Thyroid gland (tissue), 4 donors: ENCODE measurements around the gene SLC25A42. TPM values are rescaled to one million over a fixed set of nuclear protein-coding genes. Genes with fewer than 3 reads are reported as not detected.
"Not testable (repeated sequence)": the region's sequence is repeated elsewhere in the genome, so short reads cannot be mapped to it uniquely, and the experiment has no call there.

Source experiments
- DNase-seq, 2 donors: peaks; one replicate each; pipeline ENCODE4 v3.0.0-alpha.2; 2019
- H3K27ac ChIP-seq, 3 donors: fragments of 200-600 bp; sonication (generic); 1 replicate in 2 of 3; 2 replicates in 1 of 3; pipeline ENCODE4 v1.5.1; 2016 to 2019; ENCODE audit warnings: mild to moderate bottlenecking in 1 of 3, moderate library complexity in 1 of 3
- H3K27me3 ChIP-seq: fragments of 200-600 bp; sonication (generic); one replicate; pipeline ENCODE4 v1.5.1; 2019
- H3K36me3 ChIP-seq, 2 donors: fragments of 200-600 bp; sonication (generic); one replicate each; pipeline ENCODE4 v1.5.1; 2016 to 2019
- H3K4me1 ChIP-seq, 2 donors: fragments of 200-600 bp; sonication (generic); one replicate each; pipeline ENCODE4 v1.5.1; 2017 to 2019
- H3K4me3 ChIP-seq, 3 donors: fragments of 200-600 bp; sonication (generic); replicated peaks in 1 of 3; 1 replicate in 2 of 3; 2 replicates in 1 of 3; pipeline ENCODE4 v1.5.1; 2016; ENCODE audit warnings: mild to moderate bottlenecking in 1 of 3
- H3K9me3 ChIP-seq: fragments of 200-600 bp; sonication (generic); one replicate; pipeline ENCODE4 v1.5.1; 2017
- CTCF ChIP-seq, 6 experiments: fragments of 200-600 bp in 3 of 6; fragments of 450-650 bp in 3 of 6; sonication (generic) in 3 of 6; IDR thresholded peaks; one replicate each; pipeline ENCODE4 v1.5.1; 2016 to 2019; ENCODE audit warnings: antibody characterized with exemption in 6 of 6, mild to moderate bottlenecking in 2 of 6, inconsistent platforms in 1 of 6, moderate library complexity in 1 of 6
- POLR2A ChIP-seq, 2 donors: fragments of 450-650 bp; IDR thresholded peaks; one replicate each; pipeline ENCODE4 v1.6.1; 2017; ENCODE audit warnings: antibody characterized with exemption in 2 of 2, mild to moderate bottlenecking in 2 of 2, moderate library complexity in 1 of 2
- WGBS, 2 donors: methylation state at CpG; one replicate each; pipeline ENCODE4 v1.1.5; 2017; 5-methylcytosine and 5-hydroxymethylcytosine counted together
- intact Hi-C: fragments of 100-400 bp; cut with DNase I; formaldehyde crosslinking; loops from one replicate; pipeline ENCODE4 v1.15.1; 2023
- total RNA-seq, 4 donors: library from RNA; depleted of rRNA; stranded (reverse); fragments of >200 nt; gene quantifications; one replicate each; pipeline ENCODE4 v1.2.3, GENCODE V29; 2016

SLC25A42 gene
- total RNA-seq, 4 donors from 2014 or later, result 28.0 to 43.9 (median 33.9) TPM

GRCh38 chr19:19106056-19106551, 42.3 kb downstream of the SLC25A42 start:
- peak; percentile 91 to 93 for DNase-seq
- no peaks in the 10 kb centered on the region for H3K27me3 ChIP-seq
- peaks cover 32 to 50% of the 10 kb centered on the region in 2 donors for H3K4me1 ChIP-seq
- H3K9me3 ChIP-seq, result no peaks in the 10 kb centered on the region
- H3K4me3 ChIP-seq, result peak overlapping the region in 1 of 3 donors; percentile 26
- intact Hi-C loops, result loop anchor here (5.0 kb wide), 1 partner anchor 49 kb away; no protein-coding TSS in a partner anchor
- TF ChIP-seq POLR2A (IDR thresholded peaks at IDR 0.05), result peak in 1 of 2 donors; percentile 43
- TF ChIP-seq CTCF (IDR thresholded peaks at IDR 0.05), result no peak
- H3K27ac ChIP-seq, result peak overlapping the region; percentile 97 to 99 (median 97)
- 9 to 44% methylated on average over 20 to 23 of the region's 25 CpGs for WGBS, 2 donors
- H3K36me3 ChIP-seq, result no peaks in the 10 kb centered on the region

- H3K9me3 ChIP-seq, H3K4me3 ChIP-seq, DNase-seq, H3K36me3 ChIP-seq, H3K27me3 ChIP-seq: not testable (repeated sequence)
- Histone ChIP-seq H3K27ac (peak overlapping the region in 1 of 3 donors; percentile 97), H3K4me1 (peaks cover 40 to 56% of the 10 kb centered on the region in 2 donors)
- intact Hi-C loops, result loop anchor here (5.0 kb wide), 1 partner anchor 50 kb away; no protein-coding TSS in a partner anchor
- WGBS, 2 donors, result 97 to 99% methylated on average over 7 of the region's 7 CpGs
Measured at GRCh38 chr19:19106938-19107337, 43.1 kb downstream of the SLC25A42 start.

GRCh38 chr19:19107654-19108053, 43.9 kb downstream of the SLC25A42 start:
- H3K4me3 ChIP-seq, result no peak overlapping the region
- intact Hi-C loops, result loop anchor here (5.0 kb wide), 1 partner anchor 50 kb away; no protein-coding TSS in a partner anchor
- no peaks in the 10 kb centered on the region for H3K27me3 ChIP-seq
- no peak for DNase-seq
- 80 to 82% methylated on average over 11 of the region's 11 CpGs for WGBS, 2 donors
- H3K27ac ChIP-seq, result peak overlapping the region in 1 of 3 donors; percentile 97
- no peaks in the 10 kb centered on the region for H3K36me3 ChIP-seq
- TF ChIP-seq CTCF (IDR thresholded peaks at IDR 0.05) (no peak), POLR2A (IDR thresholded peaks at IDR 0.05) (no peak)
- peaks cover 47 to 63% of the 10 kb centered on the region in 2 donors for H3K4me1 ChIP-seq
- no peaks in the 10 kb centered on the region for H3K9me3 ChIP-seq

GRCh38 chr19:19109601-19110000, 45.8 kb downstream of the SLC25A42 start:
- Histone ChIP-seq H3K36me3 (no peaks in the 10 kb centered on the region), H3K4me3 (no peak overlapping the region), H3K9me3 (no peaks in the 10 kb centered on the region), H3K4me1 (peaks cover 32 to 53% of the 10 kb centered on the region in 2 donors), H3K27ac (no peak overlapping the region), H3K27me3 (no peaks in the 10 kb centered on the region)
- no peak for TF ChIP-seq POLR2A (IDR thresholded peaks at IDR 0.05)
- TF ChIP-seq CTCF (IDR thresholded peaks at IDR 0.05), result no peak
- no peak for DNase-seq
- intact Hi-C loops, result loop anchor here (5.0 kb wide), 1 partner anchor 52 kb away; no protein-coding TSS in a partner anchor
- 82 to 87% methylated on average over 9 of the region's 9 CpGs for WGBS, 2 donors

DNA sequence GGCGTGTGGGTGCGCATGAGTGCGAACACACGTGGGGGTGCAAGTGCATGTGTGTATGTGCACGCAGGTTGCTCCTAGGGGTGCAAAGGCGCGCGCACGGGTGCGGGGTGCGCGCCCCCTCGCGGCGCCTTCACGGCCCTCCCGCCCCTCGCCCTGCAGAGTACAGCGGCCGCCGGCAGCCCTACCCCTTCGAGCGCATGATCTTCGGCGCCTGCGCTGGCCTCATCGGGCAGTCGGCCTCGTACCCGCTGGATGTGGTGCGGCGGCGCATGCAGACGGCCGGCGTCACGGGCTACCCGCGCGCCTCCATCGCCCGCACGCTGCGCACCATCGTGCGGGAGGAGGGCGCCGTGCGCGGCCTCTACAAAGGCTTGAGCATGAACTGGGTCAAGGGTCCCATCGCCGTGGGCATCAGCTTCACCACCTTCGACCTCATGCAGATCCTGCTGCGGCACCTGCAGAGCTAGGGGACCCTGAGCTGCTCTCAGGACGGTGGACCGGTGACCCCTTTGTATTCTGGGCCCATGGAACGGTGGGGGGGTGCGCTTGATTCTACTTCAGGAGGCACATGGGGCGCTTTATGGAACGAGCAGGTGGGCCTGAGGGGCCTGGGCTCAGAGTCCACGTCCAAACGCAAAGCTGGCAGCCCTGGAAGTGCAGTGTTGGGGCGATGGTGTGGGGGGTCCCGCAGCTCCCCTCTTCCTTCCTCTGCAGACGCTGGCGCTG, 46.8 kb downstream of the SLC25A42 start:
- Histone ChIP-seq H3K4me3 (no peak overlapping the region), H3K27me3 (no peaks in the 10 kb centered on the region), H3K36me3 (no peaks in the 10 kb centered on the region), H3K9me3 (no peaks in the 10 kb centered on the region), H3K4me1 (peaks cover 25 to 44% of the 10 kb centered on the region in 2 donors), H3K27ac (no peak overlapping the region)
- WGBS, 2 donors, result 67 to 70% methylated on average over 27 to 54 of the region's 66 CpGs
- DNase-seq, result no peak
- TF ChIP-seq POLR2A (IDR thresholded peaks at IDR 0.05) (no peak), CTCF (IDR thresholded peaks at IDR 0.05) (no peak)
- intact Hi-C loops, result no loop called here
